GM18858 (cell line): ENCODE measurements around the gene NAT8L.

Source experiments
- ATAC-seq: cut with Tn5 transposase; IDR thresholded peaks from one replicate; pipeline ENCODE4 v1.9.1; 2021; ENCODE audit not compliant: unreplicated experiment

NAT8L gene

DNA sequence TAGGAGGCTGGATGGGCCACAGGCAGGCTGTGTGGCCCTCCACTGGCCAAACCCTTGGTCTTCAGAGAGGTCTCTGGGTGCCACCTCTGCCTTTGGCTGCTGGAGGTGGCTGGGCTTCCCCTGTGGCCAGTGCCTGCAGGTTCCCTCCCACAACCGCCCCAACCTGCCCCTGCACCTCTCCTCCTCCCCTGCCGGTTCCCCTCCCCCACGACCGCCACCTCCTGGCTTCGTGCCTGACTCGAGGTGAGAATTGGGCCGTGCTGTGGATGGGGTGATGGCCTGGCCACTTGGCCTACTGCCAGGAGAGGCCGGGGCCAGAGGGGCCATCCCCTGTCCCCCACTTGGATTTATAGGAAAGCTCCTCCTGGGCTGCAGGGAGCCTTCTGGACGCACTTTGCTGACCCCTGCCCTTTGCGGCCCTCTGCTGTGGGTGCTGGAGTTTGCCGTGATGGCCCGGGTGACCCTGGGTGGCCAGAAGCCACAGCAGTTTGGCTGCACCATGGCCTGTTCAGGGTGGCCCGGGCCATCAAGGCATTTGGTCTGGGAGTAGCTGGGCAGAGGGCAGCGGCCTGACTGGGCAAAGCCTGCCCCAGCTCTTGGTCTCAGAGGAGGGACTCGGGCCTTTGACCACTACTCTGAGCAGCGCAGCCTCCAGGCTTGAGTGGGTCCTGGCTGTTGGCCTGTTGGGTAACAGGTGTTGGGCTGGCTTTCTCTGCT is 3.8 kb downstream of the NAT8L start:
- ATAC-seq = no peak

DNA sequence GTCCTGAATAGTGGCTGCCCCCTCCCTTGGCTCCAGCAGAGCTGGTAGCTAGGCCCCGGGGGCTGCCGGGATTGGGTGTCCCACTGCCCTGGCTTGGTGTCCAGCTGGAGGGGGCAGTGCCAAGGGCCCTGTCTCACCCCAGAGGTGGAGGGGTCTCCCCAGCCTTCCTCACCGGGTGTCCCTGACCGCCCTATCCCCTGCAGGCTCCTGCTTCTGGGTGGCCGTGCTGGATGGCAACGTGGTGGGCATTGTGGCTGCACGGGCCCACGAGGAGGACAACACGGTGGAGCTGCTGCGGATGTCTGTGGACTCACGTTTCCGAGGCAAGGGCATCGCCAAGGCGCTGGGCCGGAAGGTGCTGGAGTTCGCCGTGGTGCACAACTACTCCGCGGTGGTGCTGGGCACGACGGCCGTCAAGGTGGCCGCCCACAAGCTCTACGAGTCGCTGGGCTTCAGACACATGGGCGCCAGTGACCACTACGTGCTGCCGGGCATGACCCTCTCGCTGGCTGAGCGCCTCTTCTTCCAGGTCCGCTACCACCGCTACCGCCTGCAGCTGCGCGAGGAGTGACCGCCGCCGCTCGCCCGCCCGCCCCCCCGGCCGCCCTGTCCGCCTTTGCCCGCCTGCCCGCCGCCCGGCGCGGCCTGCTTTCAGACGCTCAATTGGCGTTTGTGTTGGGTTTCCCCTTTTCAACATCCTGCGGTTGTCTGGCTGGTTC is 4.6 kb downstream of the NAT8L start:
- no peak for ATAC-seq

DNA sequence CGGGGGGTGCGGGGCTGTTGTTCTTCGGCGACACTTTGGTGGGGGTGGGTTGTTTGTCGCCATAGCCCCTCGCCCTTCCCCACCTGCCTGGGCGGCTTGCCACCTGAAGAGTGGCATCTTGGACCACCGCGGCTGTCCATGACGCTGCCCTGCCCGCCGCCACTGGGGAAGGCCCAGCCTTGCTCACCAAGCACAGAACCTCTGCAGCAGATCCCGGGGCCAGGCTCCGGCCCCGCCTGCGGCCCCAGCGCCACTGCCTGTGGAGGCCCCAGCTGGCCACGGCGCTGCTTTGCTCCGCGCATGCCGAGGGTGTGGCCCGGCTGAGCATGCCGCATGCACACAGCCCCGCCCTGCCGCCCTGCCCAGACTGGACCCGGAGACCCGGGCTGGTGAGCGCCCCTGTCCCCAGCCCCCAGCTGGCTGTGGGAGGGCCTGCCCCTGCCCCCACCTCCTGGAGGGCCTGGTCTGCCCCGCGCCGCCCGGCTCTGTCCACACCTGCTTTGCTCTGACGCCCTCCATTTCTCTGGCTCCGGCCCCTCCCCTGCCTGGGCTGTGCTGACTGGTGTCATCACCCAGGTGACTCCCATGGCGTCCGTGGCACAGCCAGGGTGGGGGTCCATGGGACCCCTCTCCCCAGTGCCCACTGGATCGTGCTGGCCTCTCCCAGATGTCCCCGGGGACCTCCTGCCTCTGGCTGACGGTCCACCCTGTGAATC is 5.3 kb downstream of the NAT8L start:
- ATAC-seq = no peak

DNA sequence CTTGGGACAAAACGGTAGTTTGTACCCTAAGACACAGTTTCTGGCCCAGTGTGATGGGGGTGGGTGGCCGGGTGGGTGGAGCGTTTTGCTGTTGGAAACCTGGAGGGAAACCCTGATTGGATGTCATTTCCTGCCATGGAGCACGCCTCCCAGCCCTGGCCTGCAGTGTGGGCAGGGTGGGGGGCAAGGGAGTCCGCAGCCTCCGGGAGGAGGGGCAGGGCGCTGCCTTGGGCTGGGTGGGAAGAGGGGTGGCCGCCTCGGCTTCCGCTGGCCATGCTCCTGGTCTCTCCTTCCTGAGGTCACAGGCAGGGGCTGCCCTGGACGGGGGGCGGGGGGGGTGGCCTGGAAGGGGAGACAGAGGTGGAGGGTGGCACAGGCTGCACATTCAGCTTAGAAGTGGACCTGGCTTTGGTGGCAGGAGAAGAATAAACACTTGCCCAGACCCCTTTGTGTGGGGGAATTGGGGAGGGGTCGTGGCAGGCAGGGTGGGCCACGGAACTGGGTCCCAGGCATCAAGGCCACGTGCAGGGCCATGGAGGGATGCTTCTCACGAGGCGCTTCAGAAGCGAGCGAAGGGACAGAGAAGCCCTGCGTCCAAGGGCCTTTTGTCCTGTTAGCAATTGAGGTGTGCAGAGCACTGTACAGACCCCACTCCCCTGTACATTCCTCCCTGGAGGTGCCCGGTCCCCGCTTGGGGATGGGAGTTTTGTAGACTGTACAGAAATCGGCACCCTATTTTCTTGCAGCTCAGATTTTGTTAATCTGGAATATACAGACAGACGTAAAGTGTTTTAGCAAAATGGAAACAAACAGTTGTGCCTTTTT is 6.2 kb downstream of the NAT8L start:
- ATAC-seq = no peak

DNA sequence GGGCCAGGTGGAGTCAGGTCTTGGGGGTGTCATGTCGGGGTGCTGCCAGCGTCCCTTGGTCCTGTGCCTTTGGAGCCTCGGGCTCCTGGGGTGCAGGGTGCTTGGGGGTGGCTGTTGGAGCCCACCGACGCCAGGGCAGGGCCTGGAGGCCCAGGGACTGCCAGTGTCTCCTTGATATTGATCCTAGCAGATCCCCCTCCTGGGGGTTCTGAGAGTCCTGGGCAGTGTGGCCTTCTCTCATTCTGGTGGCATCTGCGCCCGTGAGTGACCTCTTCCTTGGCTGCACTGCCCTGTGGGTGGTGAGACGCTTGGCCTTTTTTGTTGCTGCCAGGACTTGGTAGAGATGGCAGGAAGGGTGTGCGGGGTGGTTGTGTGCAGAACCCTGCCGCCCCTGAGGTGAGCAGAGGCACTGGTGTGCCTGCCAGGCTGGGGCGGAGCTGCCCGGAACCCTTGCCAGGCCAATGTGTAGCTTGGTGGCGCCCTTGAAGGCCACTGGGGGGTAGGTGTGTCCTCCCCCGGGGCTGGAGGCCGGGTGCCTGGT is 7.0 kb downstream of the NAT8L start:
- no peak for ATAC-seq

DNA sequence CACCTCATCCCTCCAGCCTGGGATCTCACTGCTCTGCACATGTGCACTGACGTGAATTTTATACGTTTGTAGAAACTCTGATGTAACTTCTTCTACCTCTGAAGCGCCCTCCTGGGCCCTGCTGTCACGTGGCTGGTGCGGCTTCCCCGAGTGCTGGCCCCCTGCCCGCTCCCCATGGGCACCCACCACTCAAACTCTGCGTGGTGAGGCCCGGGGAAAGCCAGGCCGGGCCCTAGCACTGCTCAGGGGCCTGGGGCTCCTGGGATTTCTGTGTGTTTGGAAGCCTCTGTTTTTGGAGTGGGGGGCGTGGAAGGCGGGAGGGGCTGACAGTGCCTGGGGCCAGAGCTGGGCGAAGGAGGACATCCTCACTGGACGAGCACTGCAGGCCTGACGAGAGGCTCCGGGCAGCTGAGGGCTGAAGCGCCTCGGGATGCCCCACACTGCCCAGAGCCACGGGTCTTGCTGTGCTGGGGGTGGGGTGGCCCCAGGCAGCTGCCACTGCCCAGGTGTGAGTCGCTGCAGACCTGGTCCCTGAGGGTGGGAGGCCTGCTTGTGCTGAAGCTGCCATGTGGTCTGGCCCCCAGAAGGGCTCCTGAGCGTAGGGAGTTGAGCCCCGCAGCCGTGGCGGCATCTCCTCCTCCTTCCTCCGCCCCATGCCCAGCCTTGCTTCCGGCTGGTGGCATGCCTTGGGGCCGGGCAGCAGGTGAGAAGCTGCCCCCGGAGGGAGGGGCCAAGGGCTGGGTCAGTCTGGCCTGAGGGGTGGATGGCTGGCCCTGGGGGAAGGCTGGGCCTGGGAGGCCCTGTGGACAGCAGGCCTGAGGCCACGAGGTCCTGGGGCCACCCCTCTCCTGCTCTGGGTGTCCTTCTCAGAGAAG is 7.7 kb downstream of the NAT8L start:
- no peak for ATAC-seq

DNA sequence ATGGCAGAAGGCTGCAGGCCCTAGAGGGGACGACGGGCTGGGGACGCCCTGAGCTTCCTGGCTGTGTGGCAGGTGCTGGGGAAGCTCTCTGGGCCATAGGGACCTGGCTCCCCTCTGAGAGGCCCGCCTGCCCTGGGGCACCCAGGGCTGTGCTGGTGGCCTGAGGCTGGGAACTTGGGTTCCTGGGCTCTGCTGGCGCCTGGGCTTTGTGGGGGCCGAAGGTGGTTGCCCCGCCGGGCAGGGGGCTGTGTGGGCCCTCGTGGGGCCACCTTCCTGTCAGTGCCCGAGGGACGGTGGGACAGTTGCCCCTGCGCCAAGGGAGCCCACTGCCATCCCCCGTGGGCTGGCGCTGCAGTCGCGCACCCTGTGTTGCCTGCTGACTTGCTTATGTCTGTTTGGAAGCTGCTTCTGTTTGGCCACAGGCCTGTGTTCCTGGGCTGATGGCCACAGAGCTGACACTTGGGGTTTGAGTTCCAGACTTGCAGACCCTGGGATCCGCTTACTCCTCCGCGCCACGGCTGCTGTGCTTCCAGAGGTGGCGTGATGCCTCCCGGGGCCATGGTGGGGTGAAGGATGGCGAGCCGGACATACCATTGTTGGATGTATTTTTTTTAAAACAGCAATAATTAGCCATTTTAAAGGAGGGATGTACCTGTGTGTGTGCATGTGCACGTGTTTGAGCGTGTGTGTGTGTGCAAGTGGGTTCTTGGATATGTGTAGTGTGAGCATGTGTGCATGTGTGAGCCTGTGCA is 8.5 kb downstream of the NAT8L start:
- ATAC-seq = no peak

DNA sequence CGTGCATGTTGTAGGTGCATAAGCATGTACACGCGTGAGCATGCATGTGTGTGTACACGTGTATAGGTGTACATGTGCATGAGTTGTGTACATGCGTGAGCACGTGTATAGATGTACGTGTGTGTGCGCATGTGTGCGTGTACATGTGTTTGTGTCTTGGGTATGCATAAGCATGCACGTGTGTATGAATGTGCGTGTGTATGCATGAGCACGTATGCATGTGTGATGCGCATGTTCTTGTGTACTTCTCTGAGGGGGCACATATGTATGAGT is 9.0 kb downstream of the NAT8L start:
- no peak for ATAC-seq

DNA sequence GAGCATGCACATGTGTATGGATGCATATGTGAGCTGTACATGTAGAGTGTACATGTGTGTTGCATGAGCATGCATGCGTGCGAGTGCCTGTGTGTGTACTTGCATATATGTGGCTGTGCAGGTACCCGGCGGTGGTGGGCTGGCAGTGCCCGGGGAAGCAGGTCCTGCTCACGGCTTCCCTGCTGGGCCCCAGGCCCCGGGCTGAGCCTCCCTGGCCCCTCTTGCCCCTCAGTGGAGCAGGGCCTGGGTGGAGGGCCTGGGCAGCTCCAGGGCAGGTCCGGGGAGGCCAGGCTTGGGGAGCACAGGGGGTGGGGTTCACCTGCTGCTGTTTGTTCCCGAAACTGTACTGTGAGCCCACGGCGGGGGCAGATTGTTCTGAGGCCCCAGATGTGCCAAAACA is 9.4 kb downstream of the NAT8L start:
- ATAC-seq = no peak

DNA sequence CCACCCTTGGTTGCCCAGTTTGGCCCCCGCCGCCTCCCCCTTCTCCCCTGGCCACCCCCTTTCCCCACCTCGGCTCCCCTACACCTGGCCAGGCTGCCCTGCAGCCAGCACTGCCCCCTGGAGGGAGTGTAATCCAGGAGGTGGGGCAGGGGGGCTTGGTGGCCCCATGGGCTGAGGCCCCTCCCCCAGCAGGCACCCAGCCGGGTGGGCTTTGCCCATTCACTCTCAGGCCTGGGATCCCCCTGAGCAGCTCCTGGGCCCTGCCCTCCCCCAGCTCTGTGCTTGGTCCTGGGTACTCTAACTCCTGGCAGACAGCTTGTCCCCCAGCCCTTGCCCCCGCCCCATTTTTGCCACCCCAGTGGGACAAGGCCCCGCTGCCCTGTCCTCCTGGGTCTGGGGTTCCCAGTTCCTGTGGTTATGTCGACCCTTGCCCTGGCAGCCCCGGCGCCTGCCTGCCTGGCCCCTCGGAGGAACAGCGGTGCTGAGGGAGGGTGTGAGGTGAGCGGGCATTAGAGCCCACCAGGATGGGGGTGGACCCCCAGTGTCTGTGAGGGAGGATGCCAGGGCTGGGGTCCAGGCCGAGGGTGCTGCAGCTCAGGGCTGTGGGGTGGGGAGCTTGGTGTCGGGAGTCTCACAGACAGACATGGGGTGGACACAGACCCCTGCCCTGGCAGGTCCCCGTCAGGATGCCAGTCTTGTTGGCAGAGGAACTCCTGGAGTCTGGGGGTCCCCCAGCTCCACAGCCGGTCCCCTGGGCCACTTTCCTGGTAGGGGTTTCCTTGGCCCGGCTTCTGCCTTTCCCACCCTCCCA is 10.2 kb downstream of the NAT8L start:
- ATAC-seq = no peak

DNA sequence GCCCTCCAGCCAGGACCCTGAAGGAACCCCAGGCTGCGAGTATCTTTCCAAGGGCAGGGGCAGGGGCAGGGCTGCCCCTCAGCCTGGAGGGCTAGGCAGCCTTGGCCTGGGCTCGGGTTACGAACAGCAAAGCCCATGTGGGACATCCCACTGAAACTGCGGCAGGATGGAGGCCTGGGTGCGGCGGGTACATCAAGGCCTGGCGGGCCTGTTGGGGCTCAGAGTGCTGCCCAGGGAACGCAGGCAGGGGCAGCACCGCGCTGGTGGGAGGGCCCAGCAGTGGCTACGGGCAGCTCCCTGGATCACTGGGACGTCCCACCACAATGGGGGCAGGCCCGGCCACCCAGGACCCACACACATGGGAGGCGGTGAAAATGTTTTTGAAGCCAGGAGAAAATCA is 10.9 kb downstream of the NAT8L start:
- ATAC-seq = no peak

DNA sequence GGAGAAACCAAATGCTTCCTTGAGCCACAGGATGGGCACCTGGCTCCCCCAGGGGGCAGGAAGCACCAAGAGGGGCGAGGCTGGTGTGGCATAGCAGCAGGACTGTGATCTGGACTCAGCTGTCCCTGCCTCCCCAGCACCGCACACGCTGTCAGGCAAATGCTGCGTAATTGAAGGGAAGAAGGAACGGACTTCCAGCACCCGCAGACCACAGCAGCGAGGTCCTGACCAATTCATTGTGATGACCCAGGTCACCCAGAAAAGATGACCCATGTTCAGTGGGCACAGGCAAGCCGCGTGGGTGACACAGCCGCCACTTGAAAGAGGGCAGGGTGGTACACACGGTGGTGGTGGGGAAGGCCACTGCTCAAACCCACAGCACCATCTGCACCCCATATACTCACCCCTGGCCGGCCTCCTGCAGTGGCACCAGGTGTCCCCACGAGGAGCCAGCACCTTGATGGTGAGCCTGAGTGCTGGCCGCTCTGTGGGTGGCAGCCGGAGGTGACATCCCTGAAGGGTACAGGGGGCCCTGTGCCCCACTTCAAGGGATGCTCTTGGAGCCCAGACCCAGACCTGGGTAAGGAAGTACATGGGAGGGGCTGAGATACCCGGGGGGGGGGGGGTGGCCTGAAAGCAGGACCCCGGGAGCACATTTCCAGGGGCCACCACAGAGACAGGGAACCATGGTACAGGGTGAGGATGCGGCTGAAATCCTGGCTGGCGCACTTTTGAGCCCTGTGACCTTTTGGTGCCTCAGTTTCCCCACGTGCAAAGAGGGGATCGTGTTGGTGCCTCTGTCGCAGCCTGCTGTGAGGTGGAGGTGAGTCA is 11.5 kb downstream of the NAT8L start:
- ATAC-seq = no peak

DNA sequence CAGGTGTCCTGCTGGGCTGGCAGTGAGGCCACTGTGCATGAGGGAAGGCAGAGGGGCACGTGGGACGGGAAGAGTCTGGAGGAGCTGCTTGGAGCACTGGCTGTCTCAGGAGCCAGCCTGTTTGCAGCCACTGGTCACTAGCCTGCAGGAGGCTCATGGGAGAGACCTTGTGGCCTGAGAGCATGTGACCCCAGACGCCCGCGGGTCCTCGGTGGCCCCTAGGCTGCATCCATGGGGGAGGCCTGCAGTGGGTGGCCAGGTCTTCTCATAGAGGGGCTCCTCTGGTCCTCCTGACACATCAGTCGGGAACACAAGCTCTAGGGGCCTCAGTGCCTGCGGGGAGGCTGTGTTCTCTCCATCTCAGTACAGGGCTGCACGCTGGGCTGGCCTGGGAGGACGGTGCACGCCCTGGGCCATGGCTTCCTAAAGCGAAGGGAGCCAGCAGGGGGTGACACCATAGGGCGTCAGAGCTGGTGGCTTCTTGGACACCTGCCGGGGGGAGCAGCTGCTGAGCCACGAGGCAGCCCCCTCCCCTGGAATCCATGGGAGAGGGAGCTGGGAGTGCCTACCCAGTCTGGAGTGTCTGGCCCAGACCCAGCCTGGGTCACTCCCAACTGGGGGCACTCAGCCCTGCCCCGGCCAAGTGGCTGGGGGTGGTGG is 12.3 kb downstream of the NAT8L start:
- ATAC-seq = no peak

DNA sequence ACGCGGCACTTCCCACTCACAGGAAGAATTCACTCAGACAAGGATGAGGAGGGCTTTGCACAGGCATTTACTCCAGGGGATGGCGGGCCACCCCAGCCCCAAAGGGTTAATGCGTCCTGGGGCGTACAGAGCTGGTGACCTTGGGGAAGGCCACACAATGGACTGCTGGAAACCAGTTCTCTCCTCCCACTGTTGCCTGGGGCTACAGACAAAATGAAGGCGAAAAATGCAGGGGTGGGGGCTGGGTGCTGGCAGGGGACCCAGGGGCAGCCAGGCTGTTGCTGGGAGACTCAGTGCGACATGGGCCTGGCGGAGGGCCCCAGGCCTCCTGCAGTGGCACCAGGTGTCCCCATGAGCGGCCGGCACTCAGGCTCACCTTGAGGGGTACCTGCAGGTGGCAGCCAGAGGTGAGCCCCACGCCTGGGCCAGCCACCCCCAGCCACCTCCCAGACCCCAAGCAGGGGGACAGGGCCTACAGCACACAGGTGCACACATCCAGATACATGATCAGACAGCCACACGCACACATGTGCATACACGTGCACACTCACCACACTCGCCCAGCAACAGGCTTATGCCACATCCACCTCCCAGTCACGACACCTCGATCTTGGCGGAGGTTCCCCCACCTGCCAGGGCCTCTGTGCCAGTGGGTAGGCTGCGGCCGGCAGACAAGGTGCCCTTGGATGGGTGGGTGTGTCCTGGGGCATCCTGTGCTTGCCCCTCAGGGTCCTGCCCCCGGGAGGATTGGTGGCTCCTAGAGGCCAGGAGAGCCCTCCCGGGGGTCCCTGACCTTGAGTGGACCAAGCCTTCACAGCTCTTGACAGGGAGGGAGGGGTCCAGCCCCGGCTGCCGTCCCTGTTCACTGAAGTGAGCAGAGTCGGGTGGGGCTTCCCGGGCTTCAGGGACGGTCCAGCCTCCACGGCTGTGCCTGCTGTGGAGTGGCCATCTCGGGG is 13.1 kb downstream of the NAT8L start:
- no peak for ATAC-seq

DNA sequence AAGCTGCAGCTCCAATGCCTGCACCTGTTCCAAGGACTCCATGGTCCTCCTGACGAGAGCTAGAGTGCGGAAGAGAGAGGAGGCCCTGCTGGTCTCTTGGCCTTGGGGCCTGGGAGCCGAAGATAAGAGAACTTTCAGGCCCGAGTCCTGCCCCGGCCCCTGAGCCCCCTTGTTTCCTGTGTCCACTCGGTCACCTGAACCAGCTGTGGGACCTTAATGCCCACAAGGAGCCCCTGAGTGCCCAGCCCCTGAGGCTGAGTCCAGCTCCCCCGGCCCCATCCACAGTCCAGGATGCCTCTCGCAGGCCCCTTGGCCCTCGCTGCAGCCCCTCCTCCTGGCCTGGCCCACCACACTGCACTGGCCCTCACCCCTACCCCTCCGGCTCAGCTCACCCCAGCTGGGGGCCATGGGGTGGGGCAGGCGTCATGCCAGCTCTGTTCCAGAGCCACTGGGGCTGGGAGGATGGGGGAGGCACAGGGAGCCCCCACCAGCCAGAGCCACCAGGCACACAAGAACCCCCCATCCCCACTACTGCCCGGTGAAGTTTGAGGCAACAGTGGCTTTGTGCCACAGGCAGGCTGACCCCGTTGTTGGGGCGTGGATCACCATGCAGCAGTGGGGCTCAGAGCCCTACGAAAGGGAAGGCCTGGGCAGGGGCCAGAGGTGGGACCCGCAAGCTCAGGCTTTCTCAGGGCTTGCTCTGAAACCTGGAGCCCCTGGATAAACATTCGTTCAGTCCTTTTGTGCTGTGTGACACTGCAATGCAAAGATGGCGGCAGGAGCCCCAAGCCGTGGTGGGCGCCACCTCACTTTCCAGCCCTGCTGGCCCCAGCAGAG is 14.1 kb downstream of the NAT8L start:
- ATAC-seq = no peak
